ENCODE measurements around the gene HES1.
"Not testable (repeated sequence)": the region's sequence is repeated elsewhere in the genome, so short reads cannot be mapped to it uniquely, and the experiment has no call there.

Gene HES1

DNA sequence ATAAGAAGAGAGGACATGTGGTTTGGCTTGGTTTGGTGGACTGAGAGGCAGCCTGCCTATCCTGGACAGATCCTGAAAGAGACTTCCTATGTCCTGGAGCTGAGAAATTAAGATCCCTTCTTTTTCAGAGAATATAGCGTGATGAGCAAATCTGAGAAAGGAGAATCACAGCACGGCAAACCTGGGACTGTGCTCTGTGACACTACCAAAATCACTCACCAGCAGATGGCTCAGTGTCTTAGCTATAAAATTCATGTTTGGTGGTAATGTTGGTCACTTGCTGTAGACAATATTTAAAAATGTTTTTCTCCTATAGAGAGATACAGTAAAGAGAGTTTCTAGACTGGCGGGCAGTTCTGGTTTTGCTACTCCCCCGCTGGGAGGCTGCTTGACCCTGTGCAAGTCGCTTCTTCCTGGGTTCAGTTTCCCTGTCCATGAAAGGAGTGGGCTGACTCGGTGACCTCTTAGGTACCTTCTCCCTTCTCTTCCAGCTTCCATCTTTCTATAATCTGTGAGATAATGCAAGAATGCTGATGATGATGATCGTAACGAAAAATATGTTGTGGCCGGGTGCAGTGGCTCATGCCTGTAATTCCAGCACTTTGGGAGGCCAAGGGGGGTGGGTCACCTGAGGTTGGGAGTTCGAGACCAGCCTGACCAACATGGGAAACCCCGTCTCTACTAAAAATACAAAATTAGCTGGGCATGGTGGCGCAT, 7.6 kb upstream of the HES1 start:
- no peak for DNase-seq

DNA sequence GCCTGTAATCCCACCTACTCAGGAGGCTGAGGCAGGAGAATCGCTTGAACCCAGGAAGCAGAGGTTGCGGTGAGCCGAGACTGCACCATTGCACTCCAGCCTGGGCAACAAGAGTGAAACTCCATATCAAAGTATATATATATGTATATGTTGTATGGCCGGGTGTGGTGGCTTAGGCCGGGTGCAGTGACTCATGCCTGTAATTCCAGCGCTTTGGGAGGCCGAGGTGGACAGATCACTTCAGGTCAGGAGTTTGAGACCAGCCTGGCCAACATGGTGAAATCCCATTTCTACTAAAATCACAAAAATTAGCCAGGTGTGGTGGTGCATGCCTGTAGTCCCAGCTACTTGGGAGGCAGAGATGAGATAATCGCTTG, 7.0 kb upstream of the HES1 start:
- DNase-seq = not testable (repeated sequence)

DNA sequence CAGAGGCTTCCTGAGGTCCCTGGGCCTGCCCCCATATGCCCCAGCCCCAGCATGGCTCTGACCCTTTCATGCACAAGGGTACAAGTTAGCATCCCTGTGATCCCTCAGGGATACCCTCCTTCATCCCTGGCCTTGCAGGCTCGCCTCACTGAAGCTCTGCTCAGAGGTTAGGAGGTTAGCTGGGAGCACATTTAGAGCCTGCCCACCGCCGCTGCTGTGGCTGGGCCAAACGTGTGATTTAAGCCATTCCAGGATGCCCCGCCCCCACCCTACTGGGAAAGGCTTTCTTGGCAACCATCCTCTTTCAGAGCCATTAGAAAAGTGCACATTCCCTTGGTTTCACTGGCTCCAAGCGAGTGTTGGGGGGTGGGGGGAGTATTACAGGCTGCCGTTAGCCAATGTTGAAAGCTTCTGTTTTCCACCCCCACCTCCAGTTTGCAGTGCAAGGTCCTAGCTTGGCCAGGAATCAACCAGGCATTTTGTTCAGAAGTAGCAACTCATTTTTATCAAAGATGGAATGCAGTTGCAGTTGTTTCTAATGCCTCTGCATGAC, 6.3 kb upstream of the HES1 start:
- DNase-seq = no peak

DNA sequence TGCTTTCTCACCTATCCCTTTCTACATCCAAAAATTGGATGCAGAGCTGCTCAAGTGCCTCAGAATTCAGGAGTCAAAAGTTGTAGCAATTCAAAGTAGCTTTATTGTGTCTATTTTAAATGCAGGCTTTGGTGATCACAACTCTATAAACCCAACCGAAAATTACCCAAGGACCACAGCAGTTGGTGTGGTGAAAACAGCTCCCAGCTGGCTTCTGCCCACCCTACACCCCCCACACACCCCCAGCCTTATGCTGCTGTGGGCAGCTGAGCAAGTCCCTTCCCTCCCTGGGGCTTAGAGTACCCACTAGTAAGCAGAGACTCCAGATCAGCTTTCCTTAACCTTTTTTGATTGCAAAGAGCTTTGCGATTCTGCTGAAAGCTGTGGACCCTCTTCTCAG, 5.8 kb upstream of the HES1 start:
- no peak for DNase-seq

DNA sequence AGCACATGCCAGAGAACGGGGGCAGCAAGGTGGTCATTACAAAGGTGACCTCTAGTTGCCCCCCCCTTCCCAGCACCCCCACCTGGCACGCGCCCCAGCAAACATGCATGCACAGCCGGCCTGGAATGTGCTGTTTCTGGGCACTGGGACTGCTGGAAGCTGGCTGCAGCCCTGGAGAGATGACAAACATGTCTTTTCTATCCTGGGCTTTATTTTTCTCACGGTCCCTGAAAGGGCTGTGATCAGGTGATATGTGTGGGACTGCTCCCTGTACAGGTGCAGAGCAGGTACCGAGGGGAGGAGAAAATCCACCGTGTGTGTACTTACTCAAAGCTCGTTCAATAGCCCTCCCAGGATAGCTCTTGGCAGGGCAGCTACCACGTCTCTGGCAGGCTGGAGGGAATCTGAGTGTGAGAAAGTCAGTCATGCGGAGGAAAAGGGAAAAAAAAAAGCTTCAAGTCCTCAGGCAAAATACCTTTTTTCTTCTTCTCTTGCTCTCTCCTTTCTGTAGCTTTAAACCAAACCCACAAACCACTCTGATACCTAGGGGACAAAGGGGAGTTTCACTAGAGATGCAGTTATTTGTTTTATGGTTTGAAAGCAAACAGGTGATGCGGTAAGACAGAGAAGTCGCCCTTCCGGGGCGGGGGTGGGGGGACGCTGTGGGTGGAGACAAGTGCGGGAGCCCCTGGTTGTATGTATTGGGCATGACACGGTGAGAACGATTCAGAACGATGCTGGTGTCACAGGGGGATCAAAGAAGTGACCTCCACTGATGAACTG, 5.0 kb upstream of the HES1 start:
- DNase-seq = no peak

DNA sequence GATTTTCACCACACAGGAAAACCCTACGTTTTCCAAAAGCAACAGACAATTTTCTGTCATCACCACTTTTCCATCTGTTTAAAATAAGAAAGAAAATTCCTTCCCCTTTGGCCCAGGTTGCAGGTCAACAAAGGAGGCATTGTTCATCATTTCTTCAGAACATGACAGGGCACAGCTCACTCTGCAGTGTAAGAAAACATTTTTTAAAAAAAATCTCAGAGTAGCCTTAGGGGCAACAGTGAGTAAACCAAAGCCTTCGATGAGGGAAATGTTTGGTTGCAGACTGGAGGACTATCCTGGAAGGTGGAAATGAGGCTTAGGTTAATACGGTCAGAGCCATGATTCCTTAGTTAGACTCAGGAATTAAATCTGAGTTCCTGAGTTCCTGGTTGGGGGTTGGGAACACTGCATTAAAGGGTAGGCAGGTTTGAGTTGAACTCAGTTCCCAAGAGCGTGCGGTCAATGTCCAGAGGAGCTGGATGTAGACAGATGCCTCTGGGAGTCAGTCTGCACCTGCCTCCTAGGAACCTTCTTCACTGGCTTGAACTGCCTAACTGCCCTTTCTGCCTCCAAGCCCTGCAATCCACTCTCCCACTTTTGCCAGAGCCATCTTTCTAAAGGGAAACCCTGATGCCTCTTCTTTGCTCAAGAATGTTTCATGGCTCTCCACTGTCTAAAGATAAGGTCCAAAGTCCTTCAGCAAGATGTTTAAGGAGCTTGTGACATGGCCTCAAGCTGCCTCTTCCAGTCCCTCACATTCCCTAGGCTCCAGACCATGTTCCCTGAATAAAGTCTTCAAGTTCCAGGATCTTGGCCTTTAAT, 3.3 kb upstream of the HES1 start:
- DNase-seq = no peak

DNA sequence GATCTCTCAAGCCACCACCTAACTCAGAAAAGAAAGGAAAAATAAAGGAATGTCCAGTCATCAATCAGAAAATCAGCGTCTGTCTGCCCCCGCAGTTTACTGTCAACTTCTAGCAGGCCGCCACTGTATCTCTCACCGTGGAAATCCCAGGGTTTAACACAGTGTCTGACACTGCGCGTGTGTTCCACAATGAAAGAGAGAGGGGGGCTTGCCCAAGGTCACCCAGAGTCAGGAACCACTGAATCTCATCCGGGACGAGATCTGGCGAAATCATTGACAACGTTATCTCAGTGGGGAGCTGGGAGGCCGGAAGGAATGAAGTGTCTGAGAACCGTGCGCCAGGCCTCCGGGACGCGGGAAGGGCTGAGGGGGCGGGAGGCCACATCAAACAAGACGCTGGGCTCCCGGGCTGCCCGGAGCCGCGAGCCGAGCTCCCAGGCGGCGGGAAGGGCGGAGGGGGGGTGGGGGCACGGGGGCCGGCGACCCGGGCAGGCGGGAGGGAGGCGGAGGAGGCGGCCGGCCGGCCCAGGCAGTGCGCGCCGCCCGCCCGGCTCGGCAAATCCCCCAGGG, 2.2 kb upstream of the HES1 start:
- peak in 3 of 4 experiments; percentile 38 to 55 (median 52) for DNase-seq

DNA sequence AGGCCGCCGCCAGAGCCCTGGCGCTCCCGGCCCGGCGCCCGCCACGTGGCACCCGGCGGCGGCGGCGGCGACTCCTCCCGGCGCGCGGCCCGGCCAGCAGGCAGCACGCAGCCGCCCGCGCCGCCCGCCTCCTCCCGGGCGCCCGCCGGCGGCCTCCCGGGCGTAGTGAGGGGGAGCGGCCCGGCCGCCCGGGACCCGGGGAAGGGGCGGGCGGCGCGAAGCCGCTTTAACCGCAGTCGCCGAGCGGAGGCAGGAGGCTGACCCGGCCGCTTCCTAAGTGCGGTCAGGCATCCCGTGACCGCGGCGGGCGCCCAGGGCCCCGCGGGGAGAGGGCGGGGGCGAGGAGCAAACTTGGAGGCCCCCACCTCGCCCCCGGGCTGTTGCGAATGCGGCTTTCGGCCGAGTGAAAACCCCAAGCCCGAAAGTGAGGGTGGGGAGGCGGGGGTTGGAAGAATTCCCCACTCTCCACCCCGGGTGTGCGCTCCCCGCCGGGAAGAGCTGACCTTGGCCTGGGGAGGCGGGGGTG, 1.7 kb upstream of the HES1 start:
- DNase-seq = peak; percentile 86 to 93 (median 91)

DNA sequence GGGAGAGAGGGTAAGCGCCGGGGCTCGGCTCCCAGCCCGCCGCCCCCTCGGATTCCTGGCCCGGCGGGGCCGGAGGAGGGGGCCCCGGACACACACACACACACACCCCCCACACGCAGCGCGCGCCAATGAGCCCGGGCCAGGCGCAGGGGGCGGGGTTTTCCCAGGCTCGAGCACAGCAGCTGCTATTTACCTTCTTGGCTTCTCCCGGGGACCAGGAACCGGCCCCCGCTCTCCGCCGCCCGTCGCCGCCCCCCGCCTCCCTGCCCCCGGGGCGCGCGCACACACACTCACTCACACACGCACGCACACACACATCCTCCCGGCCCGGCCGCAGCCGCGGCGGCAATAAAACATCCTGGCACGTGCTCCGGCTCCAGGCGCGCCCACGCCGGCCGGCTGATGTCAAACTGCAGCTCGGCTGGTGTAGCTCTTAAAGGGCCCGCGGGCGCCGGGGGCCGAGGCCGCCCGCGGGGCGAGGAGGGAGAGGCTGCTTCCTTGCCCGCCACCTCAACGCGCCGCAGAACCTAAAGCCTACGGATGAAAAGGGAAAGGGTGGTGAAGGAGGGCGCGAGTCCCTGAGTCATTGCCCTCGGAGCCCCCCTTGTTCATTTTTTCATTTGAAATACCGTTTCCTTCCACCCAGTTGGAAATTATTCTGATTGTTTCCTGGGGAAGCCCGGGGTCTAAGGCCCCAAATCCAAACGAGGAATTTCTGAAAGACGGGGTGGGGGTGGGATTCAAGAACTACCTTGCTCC, 1.0 kb upstream of the HES1 start:
- peak; percentile 97 to 98 (median 98) for DNase-seq

DNA sequence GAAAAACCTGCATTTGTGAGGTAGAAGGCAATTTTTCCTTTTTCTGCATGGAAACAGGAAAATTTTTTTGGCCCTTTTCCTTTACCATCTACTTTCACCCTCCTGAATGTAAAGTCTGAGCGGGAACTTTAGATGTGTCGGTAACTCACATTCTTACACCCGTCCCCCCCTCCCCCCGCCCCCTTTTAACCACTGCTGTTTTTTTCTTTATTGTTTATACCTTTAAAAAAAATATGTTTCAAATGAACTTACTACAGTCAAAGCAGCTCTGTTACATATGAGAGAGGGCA, 487 bp upstream of the HES1 start:
- DNase-seq = no peak

DNA sequence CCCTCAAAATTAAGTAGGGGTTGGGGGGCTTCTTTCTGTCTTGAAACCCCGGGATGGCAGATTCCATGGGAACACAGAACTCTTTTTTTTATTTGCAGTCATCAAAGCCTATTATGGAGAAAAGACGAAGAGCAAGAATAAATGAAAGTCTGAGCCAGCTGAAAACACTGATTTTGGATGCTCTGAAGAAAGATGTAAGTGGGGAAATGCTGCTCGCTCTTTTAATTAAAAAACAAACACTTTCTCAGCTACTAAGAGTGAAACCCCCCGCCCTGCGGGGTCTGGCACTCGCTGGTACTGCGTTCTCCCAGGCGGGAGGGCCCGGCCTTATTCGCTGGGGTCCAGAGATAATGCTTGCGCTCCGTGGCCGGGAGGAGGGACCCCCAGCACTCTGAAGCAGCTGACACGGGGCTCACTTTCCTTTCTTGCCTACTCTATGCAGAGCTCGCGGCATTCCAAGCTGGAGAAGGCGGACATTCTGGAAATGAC, 615 bp downstream of the HES1 start:
- DNase-seq = peak in 1 of 4 experiments; percentile 13

DNA sequence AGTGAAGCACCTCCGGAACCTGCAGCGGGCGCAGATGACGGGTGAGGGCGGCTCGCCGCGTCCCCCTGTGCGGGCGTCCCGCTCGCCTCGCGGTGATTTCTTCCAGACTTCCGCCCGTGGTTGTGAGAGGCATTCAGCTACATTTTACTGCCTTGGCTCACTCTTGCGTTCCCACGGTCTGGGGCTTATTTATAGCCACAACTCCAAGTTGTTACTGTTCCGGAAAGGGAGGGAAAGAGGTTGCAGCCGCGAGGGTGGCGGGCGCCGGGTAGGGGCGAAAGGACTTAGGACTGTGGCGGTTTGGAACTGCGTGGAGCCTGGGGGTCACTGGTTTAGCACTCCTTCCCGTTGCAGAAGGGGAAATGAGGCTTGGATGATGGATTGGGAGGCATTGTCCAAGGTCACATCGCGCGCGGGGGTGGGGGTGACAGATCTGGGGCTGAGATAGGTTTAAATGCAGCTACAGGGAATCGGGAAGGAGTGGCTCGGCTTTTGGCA, 1.1 kb downstream of the HES1 start:
- peak; percentile 71 to 88 (median 81) for DNase-seq

DNA sequence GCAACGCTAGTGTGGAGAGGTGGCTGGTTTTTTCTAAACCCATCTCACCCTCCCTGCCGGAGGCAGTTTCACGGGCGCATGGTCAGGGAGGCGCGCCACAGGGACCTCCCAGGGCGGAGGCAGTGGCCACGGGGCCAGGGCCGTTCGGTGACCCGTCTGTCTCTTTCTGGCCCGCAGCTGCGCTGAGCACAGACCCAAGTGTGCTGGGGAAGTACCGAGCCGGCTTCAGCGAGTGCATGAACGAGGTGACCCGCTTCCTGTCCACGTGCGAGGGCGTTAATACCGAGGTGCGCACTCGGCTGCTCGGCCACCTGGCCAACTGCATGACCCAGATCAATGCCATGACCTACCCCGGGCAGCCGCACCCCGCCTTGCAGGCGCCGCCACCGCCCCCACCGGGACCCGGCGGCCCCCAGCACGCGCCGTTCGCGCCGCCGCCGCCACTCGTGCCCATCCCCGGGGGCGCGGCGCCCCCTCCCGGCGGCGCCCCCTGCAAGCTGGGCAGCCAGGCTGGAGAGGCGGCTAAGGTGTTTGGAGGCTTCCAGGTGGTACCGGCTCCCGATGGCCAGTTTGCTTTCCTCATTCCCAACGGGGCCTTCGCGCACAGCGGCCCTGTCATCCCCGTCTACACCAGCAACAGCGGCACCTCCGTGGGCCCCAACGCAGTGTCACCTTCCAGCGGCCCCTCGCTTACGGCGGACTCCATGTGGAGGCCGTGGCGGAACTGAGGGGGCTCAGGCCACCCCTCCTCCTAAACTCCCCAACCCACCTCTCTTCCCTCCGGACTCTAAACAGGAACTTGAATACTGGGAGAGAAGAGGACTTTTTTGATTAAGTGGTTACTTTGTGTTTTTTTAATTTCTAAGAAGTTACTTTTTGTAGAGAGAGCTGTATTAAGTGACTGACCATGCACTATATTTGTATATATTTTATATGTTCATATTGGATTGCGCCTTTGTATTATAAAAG, 1.8 kb downstream of the HES1 start:
- DNase-seq = peak; percentile 65 to 79 (median 76)

DNA sequence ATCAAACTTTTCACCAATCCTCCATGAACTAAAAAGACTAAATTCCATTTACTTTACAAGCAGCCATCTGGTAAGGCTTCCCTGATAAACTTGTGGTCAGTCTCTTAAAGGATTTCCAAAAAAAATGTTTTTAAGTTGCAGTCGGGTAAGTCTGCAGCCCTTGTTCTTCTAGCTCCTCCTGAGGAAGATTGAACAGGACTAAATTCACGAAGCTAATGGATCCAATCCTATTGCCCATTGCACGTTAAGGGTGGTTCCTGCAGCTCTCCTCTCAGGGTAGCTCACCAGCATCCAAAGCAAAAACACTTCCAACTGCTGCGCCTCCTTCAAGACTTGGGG, 2.8 kb downstream of the HES1 start:
- DNase-seq = peak in 1 of 4 experiments; percentile 8

DNA sequence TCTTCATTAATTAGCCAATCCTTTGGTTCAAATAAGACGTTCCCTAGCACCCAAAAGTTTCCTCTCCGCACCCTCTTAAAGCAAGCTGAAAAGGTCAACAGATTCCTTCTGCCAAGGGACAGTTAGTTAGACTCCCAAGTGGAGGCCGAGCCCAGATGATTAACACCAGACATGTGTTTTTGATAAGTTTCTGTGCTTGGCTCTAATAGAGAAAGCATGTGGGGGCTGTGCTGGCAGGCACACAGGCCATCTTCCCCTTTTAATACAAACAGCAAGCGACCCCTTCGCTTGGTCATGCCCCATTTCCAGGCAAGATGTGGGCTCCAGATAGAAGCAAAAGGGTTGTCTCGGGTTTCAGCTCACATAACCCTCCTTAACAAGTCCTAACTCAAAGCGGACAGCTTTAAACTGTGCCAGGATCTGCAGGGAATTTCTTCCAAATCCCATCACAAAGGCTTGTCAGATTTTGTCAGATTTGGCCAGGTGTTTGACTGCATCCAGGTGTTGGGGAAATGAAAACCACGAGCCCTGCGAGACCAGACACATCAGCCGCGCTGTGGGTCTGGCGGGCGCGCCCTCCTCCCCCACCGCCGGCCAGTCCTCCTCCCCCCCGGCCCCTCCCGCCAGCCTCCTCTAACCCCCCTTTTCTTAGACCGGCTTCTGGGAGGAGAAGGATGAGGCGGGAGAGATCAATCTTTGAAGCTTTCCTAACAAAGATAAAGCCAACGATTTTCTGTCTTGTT, 3.3 kb downstream of the HES1 start:
- DNase-seq = peak in 3 of 4 experiments; percentile 22 to 49 (median 33)

DNA sequence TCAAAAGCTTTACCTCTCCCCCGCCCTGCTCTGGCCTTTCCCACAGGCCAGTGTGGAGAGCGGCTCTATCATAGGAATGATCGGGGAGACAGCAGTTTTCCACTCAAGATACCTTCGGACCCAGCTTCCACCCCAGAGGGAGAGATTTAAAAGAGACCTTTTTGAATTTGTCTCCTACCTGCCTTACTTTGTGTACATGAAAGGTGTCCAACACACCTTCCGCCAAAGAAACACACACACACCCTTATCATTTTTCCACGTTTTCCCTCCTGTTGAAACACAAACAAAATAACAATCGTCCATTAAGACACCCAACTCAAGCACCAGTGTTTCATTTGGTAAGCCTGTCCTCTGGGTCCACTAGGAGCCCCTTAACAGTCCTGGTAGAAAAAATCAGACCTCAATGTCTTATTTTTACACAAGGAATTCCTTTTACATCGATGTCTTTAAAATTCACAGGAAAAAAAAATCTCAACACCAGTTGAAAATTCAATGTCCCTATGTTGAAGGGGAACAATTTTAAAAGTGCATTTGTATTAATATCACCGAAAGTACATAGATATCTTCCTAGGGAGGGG, 4.0 kb downstream of the HES1 start:
- DNase-seq = no peak

DNA sequence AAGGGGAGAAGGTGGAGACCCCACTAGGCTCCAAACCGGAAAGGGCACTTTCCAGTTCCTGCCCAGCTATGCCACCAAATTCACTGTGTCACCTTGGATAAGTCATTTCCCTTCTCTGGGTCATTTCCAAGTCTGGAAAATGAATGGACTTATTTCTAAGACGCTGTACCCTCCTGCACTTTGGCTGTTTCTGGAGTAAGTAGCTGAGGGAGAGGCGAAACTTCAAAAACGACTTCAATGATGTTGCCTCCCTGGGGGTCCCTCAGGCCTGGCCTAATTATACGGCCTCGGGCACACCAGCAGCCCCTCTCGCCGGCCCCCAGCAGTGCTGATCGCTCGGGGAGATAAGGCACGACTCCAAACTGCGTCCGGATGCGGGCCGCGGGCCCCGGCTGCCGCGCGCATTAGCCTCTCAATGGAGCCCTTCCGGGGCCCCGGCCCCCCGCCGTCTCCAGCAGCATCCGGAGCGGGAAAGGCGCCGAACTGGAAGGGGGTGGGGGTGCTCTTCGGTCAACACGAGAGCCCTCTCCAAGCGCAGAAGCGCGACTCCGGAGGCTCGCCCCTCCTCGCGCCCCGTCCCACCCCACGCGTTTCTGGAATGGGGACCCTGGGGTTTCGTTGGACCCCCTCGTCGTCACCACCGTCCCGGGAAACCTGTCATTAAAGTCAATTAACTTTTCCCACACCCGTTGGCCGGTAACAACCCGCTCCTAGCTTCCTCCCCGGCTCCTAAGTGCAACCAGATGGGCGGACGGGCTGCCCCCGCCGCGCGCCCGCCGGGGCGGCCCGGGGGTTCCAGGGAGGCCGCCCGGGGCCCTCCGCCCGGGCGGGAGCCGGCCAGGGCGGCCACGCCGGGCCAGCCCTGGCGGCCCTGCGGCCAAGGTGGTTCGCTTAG, 4.8 kb downstream of the HES1 start:
- DNase-seq = peak in 1 of 4 experiments; percentile 23

All from suppressor macrophage (primary cell).